HCT116 (cell line): ENCODE data around the gene STPG1.

Experiments used
- CEBPB ChIP-seq: IDR thresholded peaks from 2 replicates; pipeline ENCODE4 v1.6.1; 2012; ENCODE audit warnings: low read depth
- CTCF ChIP-seq, 3 experiments: fragments of 200-600 bp in 1 of 3; sonication (generic) in 1 of 3; IDR thresholded peaks in 2 of 3; conservative IDR thresholded peaks in 1 of 3; 2 replicates each; pipeline ENCODE4 v1.5.1; 2012 to 2017; ENCODE audit warnings: low read depth in 2 of 3, low read length in 2 of 3, antibody characterized with exemption in 1 of 3, borderline replicate concordance in 1 of 3, control low read depth in 1 of 3, mild to moderate bottlenecking in 1 of 3, mixed read lengths in 1 of 3, mixed run types in 1 of 3, moderate library complexity in 1 of 3; ENCODE audit not compliant: insufficient read depth in 1 of 3
- EZH2phosphoT487 ChIP-seq: fragments of 200-600 bp; IDR thresholded peaks from 2 replicates; pipeline ENCODE4 v1.6.1; 2018; ENCODE audit warnings: antibody characterized with exemption, borderline replicate concordance
- POLR2A ChIP-seq: IDR thresholded peaks from 2 replicates; pipeline ENCODE4 v1.7.0; 2011; ENCODE audit warnings: borderline replicate concordance; ENCODE audit not compliant: insufficient read depth, insufficient read length; ENCODE audit errors: extremely low read depth
- TF ChIP-seq, protein P1 (sequence below): IDR thresholded peaks from 2 replicates; pipeline ENCODE4 v1.6.1; 2012; ENCODE audit warnings: low read depth

- TF ChIP-seq CEBPB: no peak
- TF ChIP-seq, protein P1, sequence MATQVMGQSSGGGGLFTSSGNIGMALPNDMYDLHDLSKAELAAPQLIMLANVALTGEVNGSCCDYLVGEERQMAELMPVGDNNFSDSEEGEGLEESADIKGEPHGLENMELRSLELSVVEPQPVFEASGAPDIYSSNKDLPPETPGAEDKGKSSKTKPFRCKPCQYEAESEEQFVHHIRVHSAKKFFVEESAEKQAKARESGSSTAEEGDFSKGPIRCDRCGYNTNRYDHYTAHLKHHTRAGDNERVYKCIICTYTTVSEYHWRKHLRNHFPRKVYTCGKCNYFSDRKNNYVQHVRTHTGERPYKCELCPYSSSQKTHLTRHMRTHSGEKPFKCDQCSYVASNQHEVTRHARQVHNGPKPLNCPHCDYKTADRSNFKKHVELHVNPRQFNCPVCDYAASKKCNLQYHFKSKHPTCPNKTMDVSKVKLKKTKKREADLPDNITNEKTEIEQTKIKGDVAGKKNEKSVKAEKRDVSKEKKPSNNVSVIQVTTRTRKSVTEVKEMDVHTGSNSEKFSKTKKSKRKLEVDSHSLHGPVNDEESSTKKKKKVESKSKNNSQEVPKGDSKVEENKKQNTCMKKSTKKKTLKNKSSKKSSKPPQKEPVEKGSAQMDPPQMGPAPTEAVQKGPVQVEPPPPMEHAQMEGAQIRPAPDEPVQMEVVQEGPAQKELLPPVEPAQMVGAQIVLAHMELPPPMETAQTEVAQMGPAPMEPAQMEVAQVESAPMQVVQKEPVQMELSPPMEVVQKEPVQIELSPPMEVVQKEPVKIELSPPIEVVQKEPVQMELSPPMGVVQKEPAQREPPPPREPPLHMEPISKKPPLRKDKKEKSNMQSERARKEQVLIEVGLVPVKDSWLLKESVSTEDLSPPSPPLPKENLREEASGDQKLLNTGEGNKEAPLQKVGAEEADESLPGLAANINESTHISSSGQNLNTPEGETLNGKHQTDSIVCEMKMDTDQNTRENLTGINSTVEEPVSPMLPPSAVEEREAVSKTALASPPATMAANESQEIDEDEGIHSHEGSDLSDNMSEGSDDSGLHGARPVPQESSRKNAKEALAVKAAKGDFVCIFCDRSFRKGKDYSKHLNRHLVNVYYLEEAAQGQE: no peak
- no peak for TF ChIP-seq EZH2phosphoT487
- TF ChIP-seq POLR2A: no peak
- no peak for TF ChIP-seq CTCF (IDR thresholded peaks at IDR 0.05 in 2 of 3, conservative IDR thresholded peaks at IDR 0.05 in 1 of 3; ENCODE audit: borderline replicate concordance in 1 of 3, insufficient read depth in 1 of 3, low read depth in 2 of 3, low read length in 2 of 3)
Measured at GRCh38 chr1:24386931-24387330, 26.7 kb downstream of the STPG1 start.
